ENCODE results near the gene RIN1. TPM values are rescaled to one million over a fixed set of nuclear protein-coding genes. Genes with fewer than 3 reads are reported as not detected.
A peak's percentile ranks its signal among the peaks of the same experiment; 100 is the strongest.

Gene RIN1
- total and polyA plus RNA-seq, 2 of the 13 experiments (the other 11 are each of a cell fraction or from before 2014, with no cell fraction given), result 2.4 to 4.1 TPM

DNA sequence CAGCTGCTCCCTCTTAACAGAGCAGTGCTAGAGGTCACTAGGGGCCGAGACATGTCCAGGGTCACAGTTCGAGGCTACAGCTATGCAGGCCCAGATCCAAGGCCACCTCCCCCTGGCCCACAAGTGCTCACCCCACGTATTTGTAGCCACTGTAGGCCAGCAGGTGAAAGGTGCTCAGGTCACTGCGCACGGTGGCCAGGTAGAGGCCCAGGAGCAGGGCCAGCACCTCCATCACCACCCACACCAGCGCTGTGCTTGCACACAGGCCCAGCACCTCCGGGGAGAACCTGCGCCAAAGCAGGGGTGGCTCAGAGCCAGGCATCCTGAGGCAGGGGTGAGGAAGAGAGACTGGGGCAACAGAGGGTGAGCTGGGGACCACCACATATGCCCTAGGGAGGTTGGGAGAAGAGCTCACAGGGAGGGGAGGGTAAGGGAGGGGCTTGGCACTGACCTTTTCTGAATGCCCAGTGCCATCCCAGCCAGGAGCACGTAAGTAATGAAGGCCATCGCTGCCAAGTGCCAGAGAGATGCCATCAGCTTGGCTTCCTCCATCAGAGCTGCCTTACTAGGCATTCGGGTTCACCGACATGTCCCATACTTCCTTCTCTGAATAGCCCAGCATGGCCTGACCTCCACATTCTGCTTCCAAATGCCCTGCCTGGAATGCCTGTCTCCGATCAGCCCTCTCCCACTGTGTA lies 50.8 kb downstream of the RIN1 start:
- Histone ChIP-seq H3K4me1 (ENCODE audit: insufficient read depth, low read length) (peaks cover 54% of the 10 kb centered on the region), H3K9me3 (ENCODE audit: low read length) (no peaks in the 10 kb centered on the region), H3K9ac (ENCODE audit: insufficient read depth, low read depth, low read length) (peak overlapping the region; percentile 10; the same call in 1 of the 2 replicates), H3K27ac (ENCODE audit: extremely low read length, insufficient read depth, low read length) (no peak overlapping the region), H3K27me3 (ENCODE audit: control insufficient read depth in 1 of 2, insufficient read depth in 2 of 2, low read length in 2 of 2) (no peaks in the 10 kb centered on the region; a peak in 1 of 5 replicates), H2AFZ (ENCODE audit: low read length) (no peak overlapping the region), H3K4me2 (ENCODE audit: low read depth, low read length) (no peak overlapping the region), H3K4me3 (replicated peaks in 1 of 3; ENCODE audit: insufficient read depth in 1 of 3, low read depth in 2 of 3, low read length in 3 of 3) (no peak overlapping the region), H3K79me2 (ENCODE audit: insufficient read depth, low read length) (peaks cover 29% of the 10 kb centered on the region), H4K20me1 (ENCODE audit: insufficient read depth, low read length) (peaks cover 4% of the 10 kb centered on the region), H3K36me3 (replicated peaks in 1 of 2; ENCODE audit: control insufficient read depth in 1 of 2, insufficient read depth in 2 of 2, low read length in 2 of 2) (peaks cover 5 to 23% of the 10 kb centered on the region in 2 experiments; a peak in 4 of 5 replicates)
- TF ChIP-seq, protein P1, sequence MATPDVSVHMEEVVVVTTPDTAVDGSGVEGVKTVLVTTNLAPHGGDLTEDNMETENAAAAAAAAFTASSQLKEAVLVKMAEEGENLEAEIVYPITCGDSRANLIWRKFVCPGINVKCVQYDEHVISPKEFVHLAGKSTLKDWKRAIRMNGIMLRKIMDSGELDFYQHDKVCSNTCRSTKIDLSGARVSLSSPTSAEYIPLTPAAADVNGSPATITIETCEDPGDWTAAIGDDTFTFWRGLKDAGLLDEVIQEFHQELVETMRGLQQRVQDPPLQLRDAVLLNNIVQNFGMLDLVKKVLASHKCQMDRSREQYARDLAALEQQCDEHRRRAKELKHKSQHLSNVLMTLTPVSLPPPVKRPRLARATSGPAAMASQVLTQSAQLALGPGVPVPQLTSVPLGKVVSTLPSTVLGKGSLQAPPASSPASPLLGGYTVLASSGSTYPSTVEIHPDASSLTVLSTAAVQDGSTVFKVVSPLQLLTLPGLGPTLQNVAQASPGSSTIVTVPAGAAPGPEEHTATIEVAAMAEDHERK (CRISPR knock-in tag; IDR thresholded peaks at IDR 0.05; ENCODE audit: low read depth), result no peak
- no peak for TF ChIP-seq ZNF616 (CRISPR knock-in tag; IDR thresholded peaks at IDR 0.05; ENCODE audit: low read depth)
- TF ChIP-seq ZBTB21 (CRISPR knock-in tag; IDR thresholded peaks at IDR 0.05), result no peak
- no peak for TF ChIP-seq BCL6 (CRISPR knock-in tag; IDR thresholded peaks at IDR 0.05)
- no peak for TF ChIP-seq SETDB1 (CRISPR knock-in tag; IDR thresholded peaks at IDR 0.05; ENCODE audit: borderline replicate concordance)
- peak; percentile 52 for TF ChIP-seq AGO2 (optimal IDR thresholded peaks at IDR 0.05; ENCODE audit: low read depth, low read length)
- TF ChIP-seq RBFOX2 (IDR thresholded peaks at IDR 0.05; ENCODE audit: low read depth, low read length), result peak; percentile 50; the same call in 1 of the 2 replicates
- TF ChIP-seq, protein P2, sequence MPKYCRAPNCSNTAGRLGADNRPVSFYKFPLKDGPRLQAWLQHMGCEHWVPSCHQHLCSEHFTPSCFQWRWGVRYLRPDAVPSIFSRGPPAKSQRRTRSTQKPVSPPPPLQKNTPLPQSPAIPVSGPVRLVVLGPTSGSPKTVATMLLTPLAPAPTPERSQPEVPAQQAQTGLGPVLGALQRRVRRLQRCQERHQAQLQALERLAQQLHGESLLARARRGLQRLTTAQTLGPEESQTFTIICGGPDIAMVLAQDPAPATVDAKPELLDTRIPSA (CRISPR knock-in tag; IDR thresholded peaks at IDR 0.05; ENCODE audit: borderline replicate concordance), result no peak
- TF ChIP-seq, protein P3, sequence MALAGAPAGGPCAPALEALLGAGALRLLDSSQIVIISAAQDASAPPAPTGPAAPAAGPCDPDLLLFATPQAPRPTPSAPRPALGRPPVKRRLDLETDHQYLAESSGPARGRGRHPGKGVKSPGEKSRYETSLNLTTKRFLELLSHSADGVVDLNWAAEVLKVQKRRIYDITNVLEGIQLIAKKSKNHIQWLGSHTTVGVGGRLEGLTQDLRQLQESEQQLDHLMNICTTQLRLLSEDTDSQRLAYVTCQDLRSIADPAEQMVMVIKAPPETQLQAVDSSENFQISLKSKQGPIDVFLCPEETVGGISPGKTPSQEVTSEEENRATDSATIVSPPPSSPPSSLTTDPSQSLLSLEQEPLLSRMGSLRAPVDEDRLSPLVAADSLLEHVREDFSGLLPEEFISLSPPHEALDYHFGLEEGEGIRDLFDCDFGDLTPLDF (CRISPR knock-in tag; IDR thresholded peaks at IDR 0.05), result no peak
- TF ChIP-seq, protein P4, sequence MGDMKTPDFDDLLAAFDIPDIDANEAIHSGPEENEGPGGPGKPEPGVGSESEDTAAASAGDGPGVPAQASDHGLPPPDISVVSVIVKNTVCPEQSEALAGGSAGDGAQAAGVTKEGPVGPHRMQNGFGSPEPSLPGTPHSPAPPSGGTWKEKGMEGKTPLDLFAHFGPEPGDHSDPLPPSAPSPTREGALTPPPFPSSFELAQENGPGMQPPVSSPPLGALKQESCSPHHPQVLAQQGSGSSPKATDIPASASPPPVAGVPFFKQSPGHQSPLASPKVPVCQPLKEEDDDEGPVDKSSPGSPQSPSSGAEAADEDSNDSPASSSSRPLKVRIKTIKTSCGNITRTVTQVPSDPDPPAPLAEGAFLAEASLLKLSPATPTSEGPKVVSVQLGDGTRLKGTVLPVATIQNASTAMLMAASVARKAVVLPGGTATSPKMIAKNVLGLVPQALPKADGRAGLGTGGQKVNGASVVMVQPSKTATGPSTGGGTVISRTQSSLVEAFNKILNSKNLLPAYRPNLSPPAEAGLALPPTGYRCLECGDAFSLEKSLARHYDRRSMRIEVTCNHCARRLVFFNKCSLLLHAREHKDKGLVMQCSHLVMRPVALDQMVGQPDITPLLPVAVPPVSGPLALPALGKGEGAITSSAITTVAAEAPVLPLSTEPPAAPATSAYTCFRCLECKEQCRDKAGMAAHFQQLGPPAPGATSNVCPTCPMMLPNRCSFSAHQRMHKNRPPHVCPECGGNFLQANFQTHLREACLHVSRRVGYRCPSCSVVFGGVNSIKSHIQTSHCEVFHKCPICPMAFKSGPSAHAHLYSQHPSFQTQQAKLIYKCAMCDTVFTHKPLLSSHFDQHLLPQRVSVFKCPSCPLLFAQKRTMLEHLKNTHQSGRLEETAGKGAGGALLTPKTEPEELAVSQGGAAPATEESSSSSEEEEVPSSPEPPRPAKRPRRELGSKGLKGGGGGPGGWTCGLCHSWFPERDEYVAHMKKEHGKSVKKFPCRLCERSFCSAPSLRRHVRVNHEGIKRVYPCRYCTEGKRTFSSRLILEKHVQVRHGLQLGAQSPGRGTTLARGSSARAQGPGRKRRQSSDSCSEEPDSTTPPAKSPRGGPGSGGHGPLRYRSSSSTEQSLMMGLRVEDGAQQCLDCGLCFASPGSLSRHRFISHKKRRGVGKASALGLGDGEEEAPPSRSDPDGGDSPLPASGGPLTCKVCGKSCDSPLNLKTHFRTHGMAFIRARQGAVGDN (CRISPR knock-in tag; IDR thresholded peaks at IDR 0.05), result peak; percentile 22; the same call in 1 of the 2 replicates
- 100% methylated on average over 3 of the region's 13 CpGs for WGBS (ENCODE audit: low lambda C conversion rate)
- intact Hi-C loops (cut with micrococcal nuclease; ENCODE audit: unreplicated experiment), result no loop called here
- no TSS peak for BruUV-seq (replicated peaks)
- ChIA-PET CTCF (ENCODE audit: low intra/inter-chr PET ratio, low total read pairs) (no interaction called here), POLR2A (interaction anchor here (5.7 kb wide), 1 partner anchor 26 kb away, joined by 121 read pairs; no protein-coding TSS in a partner anchor)
- FAIRE-seq (no peak), ATAC-seq (no peak), DNase-seq (ENCODE audit: low spot score) (no peak)
- in situ Hi-C loops (cut with HindIII; ENCODE audit: extremely low pct_ligation_motif_present, low pct_unique_long_range_greater_than_20kb), result no loop called here

All from HepG2 (cell line).